ENCODE measurements around the gene PTGES2. TPM values are rescaled to one million over a fixed set of nuclear protein-coding genes. Genes with fewer than 3 reads are reported as not detected.

Gene PTGES2
- total RNA-seq, 1 donor from 2014 or later = 44.1 TPM

DNA sequence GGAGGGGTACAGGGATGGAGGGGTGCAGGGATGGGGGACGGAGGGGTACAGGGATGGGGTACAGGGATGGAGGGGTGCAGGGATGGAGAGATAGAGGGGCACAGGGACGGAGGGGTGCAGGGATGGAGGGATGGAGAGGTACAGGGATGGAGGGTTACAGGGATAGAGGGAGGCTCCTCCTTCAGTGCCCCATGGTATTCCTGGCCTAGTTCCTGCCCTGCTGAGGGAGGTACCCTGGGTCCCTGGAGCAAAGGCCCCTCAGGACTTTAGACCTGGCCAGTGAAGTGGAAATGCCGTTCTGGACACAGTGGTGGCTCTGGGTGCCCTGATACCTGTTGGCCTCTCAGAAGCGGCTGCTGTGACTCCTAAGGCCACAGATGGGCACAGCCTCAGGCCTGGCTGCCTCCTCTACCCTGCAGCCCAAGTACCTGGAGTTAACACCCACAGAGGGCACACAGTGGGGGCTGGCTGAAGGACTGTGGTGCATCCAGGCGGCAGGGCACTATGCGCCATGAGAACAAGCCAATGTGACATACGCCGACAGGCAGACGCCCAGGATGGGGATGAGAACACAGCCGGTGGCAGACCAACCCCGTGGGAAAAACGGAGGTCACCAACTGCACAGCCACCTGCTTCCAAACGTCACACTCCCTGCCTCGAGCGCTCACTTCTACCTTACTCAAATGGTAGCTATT lies 8.4 kb downstream of the PTGES2 start:
- Histone ChIP-seq H3K4me2 (ENCODE audit: low read length) (no peak overlapping the region), H3K27ac (ENCODE audit: low read depth, low read length) (no peak overlapping the region), H3K27me3 (ENCODE audit: insufficient read depth, low read length) (no peaks in the 10 kb centered on the region), H3K4me3 (ENCODE audit: insufficient read depth, low read depth, low read length) (no peak overlapping the region), H3K36me3 (ENCODE audit: insufficient read depth, low read length) (no peaks in the 10 kb centered on the region), H2AFZ (ENCODE audit: low read depth, low read length) (no peak overlapping the region), H3K9me3 (ENCODE audit: insufficient read depth, low read depth, low read length) (no peaks in the 10 kb centered on the region), H4K20me1 (ENCODE audit: insufficient read depth, low read length) (peaks cover 4% of the 10 kb centered on the region), H3K4me1 (ENCODE audit: insufficient read depth, low read length) (peaks cover 3% of the 10 kb centered on the region), H3K9ac (ENCODE audit: low read length) (no peak overlapping the region), H3K79me2 (ENCODE audit: insufficient read depth, low read length) (no peaks in the 10 kb centered on the region)
- peaks cover 2% of the 10 kb centered on the region for H3K4me1 Mint-ChIP-seq (ENCODE audit: low read depth, unreplicated experiment)
- H3K4me3 Mint-ChIP-seq (ENCODE audit: unreplicated experiment) = no peak overlapping the region
- FAIRE-seq = no peak
- TF ChIP-seq EZH2 (IDR thresholded peaks at IDR 0.05; ENCODE audit: insufficient read depth, low read length) = no peak
- TF ChIP-seq, protein P1, sequence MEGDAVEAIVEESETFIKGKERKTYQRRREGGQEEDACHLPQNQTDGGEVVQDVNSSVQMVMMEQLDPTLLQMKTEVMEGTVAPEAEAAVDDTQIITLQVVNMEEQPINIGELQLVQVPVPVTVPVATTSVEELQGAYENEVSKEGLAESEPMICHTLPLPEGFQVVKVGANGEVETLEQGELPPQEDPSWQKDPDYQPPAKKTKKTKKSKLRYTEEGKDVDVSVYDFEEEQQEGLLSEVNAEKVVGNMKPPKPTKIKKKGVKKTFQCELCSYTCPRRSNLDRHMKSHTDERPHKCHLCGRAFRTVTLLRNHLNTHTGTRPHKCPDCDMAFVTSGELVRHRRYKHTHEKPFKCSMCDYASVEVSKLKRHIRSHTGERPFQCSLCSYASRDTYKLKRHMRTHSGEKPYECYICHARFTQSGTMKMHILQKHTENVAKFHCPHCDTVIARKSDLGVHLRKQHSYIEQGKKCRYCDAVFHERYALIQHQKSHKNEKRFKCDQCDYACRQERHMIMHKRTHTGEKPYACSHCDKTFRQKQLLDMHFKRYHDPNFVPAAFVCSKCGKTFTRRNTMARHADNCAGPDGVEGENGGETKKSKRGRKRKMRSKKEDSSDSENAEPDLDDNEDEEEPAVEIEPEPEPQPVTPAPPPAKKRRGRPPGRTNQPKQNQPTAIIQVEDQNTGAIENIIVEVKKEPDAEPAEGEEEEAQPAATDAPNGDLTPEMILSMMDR (IDR thresholded peaks at IDR 0.05; ENCODE audit: insufficient read depth, low read depth, low read length) = no peak
- DNase-seq (ENCODE audit: low read depth) = no peak
- H3K27ac Mint-ChIP-seq (ENCODE audit: unreplicated experiment) = no peak overlapping the region
- H3K27me3 Mint-ChIP-seq (ENCODE audit: low read depth, unreplicated experiment) = no peaks in the 10 kb centered on the region
- peaks cover 6% of the 10 kb centered on the region for H3K36me3 Mint-ChIP-seq (ENCODE audit: low read depth, unreplicated experiment)
- H3K9me3 Mint-ChIP-seq (ENCODE audit: unreplicated experiment) = no peaks in the 10 kb centered on the region

DNA sequence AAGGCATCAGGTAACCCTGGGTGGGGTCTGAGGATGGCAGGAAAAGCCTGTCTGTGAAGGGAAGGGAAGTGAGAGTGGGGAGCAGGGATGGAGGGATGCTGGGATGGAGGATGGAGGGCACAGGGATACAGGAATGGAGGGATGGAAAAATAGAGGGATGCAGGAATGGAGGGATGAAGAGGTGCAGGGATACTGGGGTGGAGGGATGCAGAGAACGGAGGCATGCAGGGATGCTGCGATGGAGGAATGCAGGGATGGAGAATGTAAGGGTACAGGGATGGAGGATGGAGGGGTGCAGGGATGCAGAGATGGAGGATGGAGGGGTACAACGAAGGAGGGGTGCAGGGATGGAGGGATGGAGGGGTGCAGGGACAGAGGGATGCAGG lies 9.1 kb downstream of the PTGES2 start:
- Histone ChIP-seq H3K4me3 (ENCODE audit: insufficient read depth, low read depth, low read length) (no peak overlapping the region), H3K27me3 (ENCODE audit: insufficient read depth, low read length) (no peaks in the 10 kb centered on the region), H4K20me1 (ENCODE audit: insufficient read depth, low read length) (peaks cover 4% of the 10 kb centered on the region), H3K36me3 (ENCODE audit: insufficient read depth, low read length) (no peaks in the 10 kb centered on the region), H3K79me2 (ENCODE audit: insufficient read depth, low read length) (no peaks in the 10 kb centered on the region), H3K4me1 (ENCODE audit: insufficient read depth, low read length) (peaks cover 3% of the 10 kb centered on the region), H3K9ac (ENCODE audit: low read length) (peak overlapping the region; percentile 33), H2AFZ (ENCODE audit: low read depth, low read length) (no peak overlapping the region), H3K27ac (ENCODE audit: low read depth, low read length) (no peak overlapping the region), H3K9me3 (ENCODE audit: insufficient read depth, low read depth, low read length) (no peaks in the 10 kb centered on the region), H3K4me2 (ENCODE audit: low read length) (no peak overlapping the region)
- Mint-ChIP-seq H3K27me3 (ENCODE audit: low read depth, unreplicated experiment) (no peaks in the 10 kb centered on the region), H3K9me3 (ENCODE audit: unreplicated experiment) (no peaks in the 10 kb centered on the region), H3K27ac (ENCODE audit: unreplicated experiment) (no peak overlapping the region), H3K4me1 (ENCODE audit: low read depth, unreplicated experiment) (peaks cover 2% of the 10 kb centered on the region), H3K36me3 (ENCODE audit: low read depth, unreplicated experiment) (peaks cover 7% of the 10 kb centered on the region), H3K4me3 (ENCODE audit: unreplicated experiment) (no peak overlapping the region)
- FAIRE-seq (no peak), DNase-seq (ENCODE audit: low read depth) (no peak)
- TF ChIP-seq, protein P1 (IDR thresholded peaks at IDR 0.05; ENCODE audit: insufficient read depth, low read depth, low read length) = no peak
- no peak for TF ChIP-seq EZH2 (IDR thresholded peaks at IDR 0.05; ENCODE audit: insufficient read depth, low read length)
